Heart right ventricle (tissue), 16 donors: ENCODE data around the gene LTBP2. TPM values are rescaled to one million over a fixed set of nuclear protein-coding genes. Genes with fewer than 3 reads are reported as not detected.
A peak's percentile ranks its signal among the peaks of the same experiment; 100 is the strongest.

ENCODE experiments used
- ATAC-seq, 8 donors: fragments of 200-7000 bp; cut with Tn5 transposase; one replicate each; pipeline ENCODE4 v1.9.1; 2020; ENCODE audit warnings: mild to moderate bottlenecking in 8 of 8, moderate library complexity in 8 of 8, moderate number of reproducible peaks in 1 of 8
- DNase-seq, 2 donors: peaks; one replicate each; pipeline ENCODE4 v3.0.0-alpha.2; 2020
- H3K27ac ChIP-seq, 10 donors: fragments of 200-600 bp; sonication (generic) in 2 of 10; one replicate each; pipeline versions ENCODE4 v1.5.0 to v1.8.0; 2020 to 2022; ENCODE audit warnings: mild to moderate bottlenecking in 3 of 10
- H3K27me3 ChIP-seq, 7 donors: fragments of 200-600 bp; one replicate each; pipeline ENCODE4 v1.8.0; 2021 to 2022; ENCODE audit warnings: mild to moderate bottlenecking in 2 of 7
- H3K36me3 ChIP-seq, 9 donors: fragments of 200-600 bp; sonication (generic) in 1 of 9; one replicate each; pipeline versions ENCODE4 v1.5.0 to v1.8.0; 2020 to 2022; ENCODE audit warnings: mild to moderate bottlenecking in 2 of 9
- H3K4me1 ChIP-seq, 9 donors: fragments of 200-600 bp; sonication (generic) in 1 of 9; one replicate each; pipeline versions ENCODE4 v1.5.0 to v1.8.0; 2020 to 2022; ENCODE audit warnings: mild to moderate bottlenecking in 4 of 9
- H3K4me3 ChIP-seq, 10 donors: fragments of 200-600 bp; sonication (generic) in 2 of 10; one replicate each; pipeline versions ENCODE4 v1.5.0 to v1.8.0; 2020 to 2022; ENCODE audit warnings: mild to moderate bottlenecking in 7 of 10, moderate library complexity in 2 of 10
- H3K9me3 ChIP-seq, 11 donors: fragments of 200-600 bp in 10 of 11; sonication (generic) in 2 of 11; one replicate each; pipeline versions ENCODE4 v1.5.0 to v1.8.0; 2013 to 2022; ENCODE audit warnings: mild to moderate bottlenecking in 2 of 11, control low read depth in 1 of 11, moderate library complexity in 1 of 11
- CTCF ChIP-seq, 9 donors: fragments of 200-600 bp; sonication (generic) in 2 of 9; IDR thresholded peaks; one replicate each; pipeline versions ENCODE4 v1.5.0 to v1.8.0; 2021 to 2022; ENCODE audit warnings: antibody characterized with exemption in 9 of 9, mild to moderate bottlenecking in 5 of 9, moderate library complexity in 1 of 9
- WGBS, 2 donors: extraction: QIAGEN DNeasy Blood & Tissue Kit; methylation state at CpG; one replicate each; pipeline ENCODE4 v1.1.7; 2013; ENCODE audit warnings: inconsistent platforms in 1 of 2; 5-methylcytosine and 5-hydroxymethylcytosine counted together
- intact Hi-C, 10 donors: fragments of 100-400 bp; cut with DNase I; formaldehyde crosslinking; loops; one replicate each; pipeline versions ENCODE4 v1.11.1 to v1.14.2; 2022
- polyA plus RNA-seq, 2 donors: library from polyadenylated mRNA; stranded (reverse); fragments of 200-250 nt; gene quantifications; one replicate each; pipeline ENCODE4 v1.2.3, GENCODE V29; 2013
- total RNA-seq, 10 donors: library from RNA; stranded (reverse); fragmentation: NEBNext Ultra II Directional in 3 of 10; extraction: Animal tissue kit (Norgen Biotek cat#: 25700) in 3 of 10; gene quantifications; one replicate each; pipeline versions ENCODE4 v1.2.1 to v1.2.4, GENCODE V29; 2021 to 2023
- donor health status: Arrhythmogenic right ventricular cardiomyopathy.
- donor health status: ischemic (EF 13 %, LVEDD 7.1; RV severe dilation, severe dysfunction).
- donor health status: healthy with polysubstance abuse.
- donor health status: DM: no; HTN: yes; CAD: no.
- donor health status: DM: no; HTN: no; CAD: no.
- donor health status: ischemic (EF 25% LVEDD 6.9; RV normal size, moderate dysfunction).
- donor health status: ischemic (EF 25% LVEDD 5.7; RV mildly dilated, moderate dysfunction).
- donor health status: healthy.
- donor health status: DM: yes; HTN: yes; CAD: no.
- donor health status: Ischemic cardiomyopathy.
- donor health status: ischemic (EF 35%, LVEDD 5.7; RV mildly dilated, moderate dysfunction).
- donor health status: nonischemic (EF 11% LVEDD 7.7; RV severe dilation, severe dysfunction).
- donor health status: DM: yes; HTN: yes; CAD: no.
- donor health status: PGD.
- donor health status: ischemic (EF 29% LVEDD 5.4; RV normal size, mild dysfunction).
- donor health status: nonischemic (EF 23%, LVEDD 6.1; RV moderate dilation, normal function).

The LTBP2 gene
- total and polyA plus RNA-seq, 12 donors = 3.5 to 50.3 (median 17.3) TPM

- no peak for ATAC-seq
Observed at GRCh38 chr14:74622257-74622656, 10.2 kb upstream of the LTBP2 start.

GRCh38 chr14:74621556-74621955 is 9.5 kb upstream of the LTBP2 start:
- H3K27me3 ChIP-seq = no peaks in the 10 kb centered on the region
- no peaks in the 10 kb centered on the region for H3K9me3 ChIP-seq
- DNase-seq (no peak), ATAC-seq (no peak)
- no peak overlapping the region for H3K4me3 ChIP-seq
- 73 to 74% methylated on average over 6 of the region's 6 CpGs for WGBS, 2 donors
- intact Hi-C loops = no loop called here
- no peaks in the 10 kb centered on the region for H3K36me3 ChIP-seq
- peaks cover 8 to 55% (median 36%) of the 10 kb centered on the region in 9 donors for H3K4me1 ChIP-seq
- peak overlapping the region in 3 of 10 donors; percentile 56 to 84 (median 78) for H3K27ac ChIP-seq
- no peak for TF ChIP-seq CTCF (IDR thresholded peaks at IDR 0.05)

More at GRCh38 chr14:74622257-74622656, 10.2 kb upstream of the LTBP2 start:
- Histone ChIP-seq H3K27me3 (no peaks in the 10 kb centered on the region), H3K4me1 (peaks cover 8 to 50% (median 35%) of the 10 kb centered on the region in 9 donors), H3K9me3 (no peaks in the 10 kb centered on the region), H3K27ac (peak overlapping the region in 1 of 10 donors; percentile 84), H3K4me3 (no peak overlapping the region), H3K36me3 (no peaks in the 10 kb centered on the region)
- no peak for DNase-seq
- intact Hi-C loops = no loop called here
- no peak for TF ChIP-seq CTCF (IDR thresholded peaks at IDR 0.05)
- 87 to 89% methylated on average over 5 of the region's 5 CpGs for WGBS, 2 donors

GRCh38 chr14:74620923-74621322 is 8.9 kb upstream of the LTBP2 start:
- Histone ChIP-seq H3K27me3 (peaks cover 0 to 3% (median 0%) of the 10 kb centered on the region in 7 donors), H3K9me3 (no peaks in the 10 kb centered on the region), H3K4me3 (no peak overlapping the region), H3K4me1 (peaks cover 8 to 61% (median 36%) of the 10 kb centered on the region in 9 donors), H3K36me3 (no peaks in the 10 kb centered on the region), H3K27ac (peak overlapping the region in 7 of 10 donors; percentile 34 to 88 (median 72))
- intact Hi-C loops = no loop called here
- TF ChIP-seq CTCF (IDR thresholded peaks at IDR 0.05) = no peak
- WGBS, 2 donors = 83 to 95% methylated on average over 3 of the region's 3 CpGs
- no peak for ATAC-seq
- no peak for DNase-seq

- ATAC-seq (peak in 5 of 8 donors; percentile 23 to 60 (median 29)), DNase-seq (no peak)
- H3K27ac ChIP-seq = peak overlapping the region; percentile 23 to 88 (median 66)
- no peak overlapping the region for H3K4me3 ChIP-seq
- WGBS, 2 donors = 65 to 72% methylated on average over 2 of the region's 2 CpGs
- TF ChIP-seq CTCF (IDR thresholded peaks at IDR 0.05) = no peak
- peaks cover 0 to 7% (median 2%) of the 10 kb centered on the region in 7 donors for H3K27me3 ChIP-seq
- H3K9me3 ChIP-seq = no peaks in the 10 kb centered on the region
- H3K36me3 ChIP-seq = no peaks in the 10 kb centered on the region
- intact Hi-C loops = no loop called here
- peaks cover 8 to 65% (median 36%) of the 10 kb centered on the region in 9 donors for H3K4me1 ChIP-seq
Observed at GRCh38 chr14:74620497-74620921, 8.5 kb upstream of the LTBP2 start.
